Nephron (organoid): ENCODE measurements around the gene TGFB1.

Experiments used
- H3K27ac Mint-ChIP-seq, 3 experiments: 2 replicates each; pipeline ENCODE4 v1.8.0; 2020; ENCODE audit warnings: mixed read lengths in 3 of 3, mild to moderate bottlenecking in 2 of 3, moderate library complexity in 1 of 3
- H3K27me3 Mint-ChIP-seq: 2 replicates; pipeline ENCODE4 v1.8.0; 2021; ENCODE audit warnings: low read depth, mild to moderate bottlenecking, moderate library complexity, mixed read lengths
- H3K36me3 Mint-ChIP-seq: 2 replicates; pipeline ENCODE4 v1.8.0; 2020; ENCODE audit warnings: low read depth, mixed read lengths
- H3K4me1 Mint-ChIP-seq: 2 replicates; pipeline ENCODE4 v1.8.0; 2020; ENCODE audit warnings: mixed read lengths
- H3K4me3 Mint-ChIP-seq, 3 experiments: 2 replicates each; pipeline ENCODE4 v1.8.0; 2020; ENCODE audit warnings: mild to moderate bottlenecking in 3 of 3, mixed read lengths in 3 of 3, moderate library complexity in 2 of 3
- H3K9me3 Mint-ChIP-seq: 2 replicates; pipeline ENCODE4 v1.8.0; 2020; ENCODE audit warnings: mixed read lengths
- TF ChIP-seq, protein P1 (sequence below), 3 experiments: fragments of 200-600 bp; sonication (generic); IDR thresholded peaks; one replicate each; pipeline ENCODE4 v1.5.0; 2021; ENCODE audit warnings: antibody characterized with exemption in 3 of 3; ENCODE audit not compliant: unreplicated experiment in 3 of 3

The TGFB1 gene

GRCh38 chr19:41305927-41306793, 47.6 kb downstream of the TGFB1 start:
- TF ChIP-seq, protein P1, sequence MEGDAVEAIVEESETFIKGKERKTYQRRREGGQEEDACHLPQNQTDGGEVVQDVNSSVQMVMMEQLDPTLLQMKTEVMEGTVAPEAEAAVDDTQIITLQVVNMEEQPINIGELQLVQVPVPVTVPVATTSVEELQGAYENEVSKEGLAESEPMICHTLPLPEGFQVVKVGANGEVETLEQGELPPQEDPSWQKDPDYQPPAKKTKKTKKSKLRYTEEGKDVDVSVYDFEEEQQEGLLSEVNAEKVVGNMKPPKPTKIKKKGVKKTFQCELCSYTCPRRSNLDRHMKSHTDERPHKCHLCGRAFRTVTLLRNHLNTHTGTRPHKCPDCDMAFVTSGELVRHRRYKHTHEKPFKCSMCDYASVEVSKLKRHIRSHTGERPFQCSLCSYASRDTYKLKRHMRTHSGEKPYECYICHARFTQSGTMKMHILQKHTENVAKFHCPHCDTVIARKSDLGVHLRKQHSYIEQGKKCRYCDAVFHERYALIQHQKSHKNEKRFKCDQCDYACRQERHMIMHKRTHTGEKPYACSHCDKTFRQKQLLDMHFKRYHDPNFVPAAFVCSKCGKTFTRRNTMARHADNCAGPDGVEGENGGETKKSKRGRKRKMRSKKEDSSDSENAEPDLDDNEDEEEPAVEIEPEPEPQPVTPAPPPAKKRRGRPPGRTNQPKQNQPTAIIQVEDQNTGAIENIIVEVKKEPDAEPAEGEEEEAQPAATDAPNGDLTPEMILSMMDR (IDR thresholded peaks at IDR 0.05; ENCODE audit: unreplicated experiment in 3 of 3): no peak
- Mint-ChIP-seq H3K4me3 (no peak overlapping the region), H3K27me3 (no peaks in the 10 kb centered on the region), H3K36me3 (peaks cover 55% of the 10 kb centered on the region), H3K9me3 (no peaks in the 10 kb centered on the region), H3K4me1 (peaks cover 32% of the 10 kb centered on the region), H3K27ac (peak overlapping the region in 1 of 3 experiments; percentile 27)

DNA sequence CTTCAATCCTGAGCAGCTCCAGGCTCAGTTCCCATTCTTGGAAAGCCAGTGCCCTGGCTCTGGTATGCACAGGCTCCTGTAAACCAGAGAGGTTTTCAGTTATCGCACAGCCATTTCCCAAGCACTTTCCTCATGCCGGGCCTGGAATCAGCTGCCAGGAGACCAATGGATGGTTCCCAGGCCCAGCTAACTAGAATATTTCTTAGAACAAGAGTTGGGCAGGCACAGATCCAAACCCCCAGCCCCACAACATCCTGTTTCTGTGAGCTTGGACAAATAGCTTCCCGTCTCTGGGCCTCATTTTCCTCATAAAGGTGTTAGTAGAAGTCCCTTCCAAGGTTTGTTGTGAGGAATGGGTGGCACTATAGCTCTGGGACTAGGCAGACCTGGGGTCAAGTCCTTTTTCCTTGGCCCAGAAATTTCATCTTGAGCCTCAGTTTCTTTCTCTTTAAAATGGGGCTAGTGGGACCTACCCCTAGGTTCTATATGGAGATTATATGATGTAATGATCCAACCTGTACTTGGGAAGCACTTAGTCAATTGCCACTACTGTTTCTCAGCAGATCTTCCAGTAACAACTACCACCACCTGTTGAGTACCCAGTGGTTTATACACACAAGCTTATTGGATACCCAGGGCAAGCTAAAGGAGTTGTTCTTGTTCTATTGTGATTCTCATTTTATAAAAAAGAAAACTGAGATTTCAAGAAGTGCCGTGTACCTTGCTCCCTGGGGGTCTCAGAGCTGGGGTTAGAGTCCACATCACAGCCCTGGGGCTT, 48.8 kb downstream of the TGFB1 start:
- no peak overlapping the region for H3K4me3 Mint-ChIP-seq
- H3K27me3 Mint-ChIP-seq: no peaks in the 10 kb centered on the region
- peaks cover 65% of the 10 kb centered on the region for H3K36me3 Mint-ChIP-seq
- H3K27ac Mint-ChIP-seq: no peak overlapping the region
- TF ChIP-seq, protein P1 (IDR thresholded peaks at IDR 0.05; ENCODE audit: unreplicated experiment in 3 of 3): no peak
- H3K9me3 Mint-ChIP-seq: no peaks in the 10 kb centered on the region
- peaks cover 29% of the 10 kb centered on the region for H3K4me1 Mint-ChIP-seq

DNA sequence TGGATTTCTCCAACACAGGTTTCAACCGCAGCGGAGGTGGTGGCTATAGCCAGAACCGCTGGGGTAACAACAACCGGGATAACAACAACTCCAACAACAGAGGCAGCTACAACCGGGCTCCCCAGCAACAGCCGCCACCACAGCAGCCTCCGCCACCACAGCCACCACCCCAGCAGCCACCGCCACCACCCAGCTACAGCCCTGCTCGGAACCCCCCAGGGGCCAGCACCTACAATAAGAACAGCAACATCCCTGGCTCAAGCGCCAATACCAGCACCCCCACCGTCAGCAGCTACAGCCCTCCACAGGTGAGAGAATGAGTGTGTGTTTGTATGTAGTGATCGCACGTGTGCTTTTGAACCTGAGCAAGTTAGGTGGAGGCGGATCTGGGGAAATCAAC, 49.8 kb downstream of the TGFB1 start:
- Mint-ChIP-seq H3K36me3 (peaks cover 74% of the 10 kb centered on the region), H3K27ac (no peak overlapping the region), H3K9me3 (no peaks in the 10 kb centered on the region), H3K27me3 (no peaks in the 10 kb centered on the region), H3K4me3 (no peak overlapping the region), H3K4me1 (peaks cover 33% of the 10 kb centered on the region)
- TF ChIP-seq, protein P1 (IDR thresholded peaks at IDR 0.05; ENCODE audit: unreplicated experiment in 3 of 3): no peak

DNA sequence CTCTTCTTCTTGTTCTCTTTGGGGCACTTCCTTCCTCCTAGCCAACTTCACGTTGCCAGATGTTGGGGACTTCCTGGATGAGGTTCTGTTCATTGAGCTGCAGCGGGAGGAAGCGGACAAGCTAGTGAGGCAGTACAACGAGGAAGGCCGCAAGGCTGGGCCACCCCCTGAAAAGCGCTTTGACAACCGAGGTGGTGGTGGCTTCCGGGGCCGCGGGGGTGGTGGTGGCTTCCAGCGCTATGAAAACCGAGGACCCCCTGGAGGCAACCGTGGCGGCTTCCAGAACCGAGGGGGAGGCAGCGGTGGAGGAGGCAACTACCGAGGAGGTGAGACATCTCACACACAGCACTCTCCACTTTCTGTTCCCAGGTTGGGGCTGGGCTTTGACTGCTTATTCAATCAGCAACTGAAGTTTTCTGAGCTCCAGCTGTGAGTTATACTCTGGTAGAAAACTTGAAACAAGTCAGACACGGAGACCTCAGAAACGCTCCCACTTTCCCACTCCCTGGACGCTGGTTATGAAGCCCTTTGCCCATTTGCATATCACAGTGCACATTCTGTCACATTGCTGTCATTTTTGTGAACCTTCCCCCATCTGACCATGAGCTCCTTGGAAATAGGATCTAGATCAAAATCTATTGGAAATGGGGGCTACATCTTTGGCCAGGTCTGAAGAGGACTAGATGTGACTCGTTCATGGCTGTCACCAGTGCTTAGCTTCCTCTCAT, 50.9 kb downstream of the TGFB1 start:
- H3K27me3 Mint-ChIP-seq: no peaks in the 10 kb centered on the region
- peaks cover 36% of the 10 kb centered on the region for H3K4me1 Mint-ChIP-seq
- H3K9me3 Mint-ChIP-seq: no peaks in the 10 kb centered on the region
- TF ChIP-seq, protein P1 (IDR thresholded peaks at IDR 0.05; ENCODE audit: unreplicated experiment in 3 of 3): no peak
- peak overlapping the region in 1 of 3 experiments; percentile 3 for H3K27ac Mint-ChIP-seq
- H3K36me3 Mint-ChIP-seq: peaks cover 82% of the 10 kb centered on the region
- no peak overlapping the region for H3K4me3 Mint-ChIP-seq

- TF ChIP-seq, protein P1 (IDR thresholded peaks at IDR 0.05; ENCODE audit: unreplicated experiment in 3 of 3): no peak
- H3K27me3 Mint-ChIP-seq: no peaks in the 10 kb centered on the region
Measured at GRCh38 chr19:41300555-41300954, 53.2 kb downstream of the TGFB1 start.

More at GRCh38 chr19:41300555-41300954, 53.2 kb downstream of the TGFB1 start:
- H3K36me3 Mint-ChIP-seq: peaks cover 90% of the 10 kb centered on the region
- no peaks in the 10 kb centered on the region for H3K9me3 Mint-ChIP-seq
- peak overlapping the region in 1 of 3 experiments; percentile 40 for H3K27ac Mint-ChIP-seq
- H3K4me3 Mint-ChIP-seq: no peak overlapping the region
- H3K4me1 Mint-ChIP-seq: peaks cover 42% of the 10 kb centered on the region
